HCT116 (cell line): ENCODE measurements around the gene HUNK. TPM values are rescaled to one million over a fixed set of nuclear protein-coding genes. Genes with fewer than 3 reads are reported as not detected.

ENCODE experiments used
- ATAC-seq: fragments of 200-7000 bp; cut with Tn5 transposase; 2 replicates; pipeline ENCODE4 v1.9.1; 2020; ENCODE audit warnings: mild to moderate bottlenecking, moderate library complexity
- BruUV-seq: library from RNA; stranded (reverse); fragments of 400-500 nt; replicated peaks from 2 replicates; lab custom pipeline; 2021; lab: Mats Ljungman, UMichigan
- CTCF ChIA-PET: fragments of 300-600 bp; sonication (Branson Sonifier 250); formaldehyde crosslinking; loops from one replicate; lab custom pipeline; 2021; ENCODE audit warnings: antibody characterized with exemption; lab: Charles Lee
- POLR2A ChIA-PET: fragments of 300-600, 350-600 bp; sonication (Branson Sonifier 250); formaldehyde crosslinking; loops from one replicate; lab custom pipeline; 2021; ENCODE audit warnings: antibody characterized with exemption; lab: Charles Lee
- RAD21 ChIA-PET, 2 experiments: fragments of 300-600 bp; sonication (Branson Sonifier 250); formaldehyde crosslinking; loops; one replicate each; lab custom pipeline; 2023; ENCODE audit warnings: low total read pairs in 2 of 2; ENCODE audit not compliant: uncharacterized antibody in 2 of 2, unreplicated experiment in 2 of 2, low non-redundant PET in 1 of 2; lab: Charles Lee
- DNase-seq: peaks from one replicate; pipeline ENCODE4 v3.0.0-alpha.2; 2010; ENCODE audit warnings: low read depth, low spot score
- H2AFZ ChIP-seq: fragments of 200-600 bp; shearing (Covaris generic), sonication (generic); 2 replicates; pipeline ENCODE4 v1.6.1; 2017; ENCODE audit warnings: low read depth, mixed run types, mixed read lengths, antibody characterized with exemption, low read length; ENCODE audit not compliant: poor library complexity, severe bottlenecking
- H3K27ac ChIP-seq: 2 replicates; pipeline ENCODE4 v1.5.1; 2012; ENCODE audit warnings: low read depth, low read length
- H3K27me3 ChIP-seq: fragments of 200-600 bp; sonication (generic); 2 replicates; pipeline ENCODE4 v1.6.1; 2016; ENCODE audit warnings: mixed run types, low read length, mixed read lengths; ENCODE audit not compliant: insufficient read depth
- H3K36me3 ChIP-seq, 2 experiments: fragments of 200-500 bp in 1 of 2; fragments of 200-600 bp in 1 of 2; sonication (Bioruptor generic) in 1 of 2; sonication (generic) in 1 of 2; 2 replicates each; pipeline versions ENCODE4 v1.5.1 to v1.6.1; 2014 to 2016; ENCODE audit warnings: low read length in 2 of 2, inconsistent platforms in 1 of 2, mixed read lengths in 1 of 2, mixed run types in 1 of 2; ENCODE audit not compliant: insufficient read depth in 2 of 2, control insufficient read depth in 1 of 2
- H3K4me1 ChIP-seq, 2 experiments: fragments of 200-600 bp in 1 of 2; sonication (generic) in 1 of 2; 2 replicates each; pipeline versions ENCODE4 v1.5.1 to v1.6.1; 2012 to 2017; ENCODE audit warnings: low read length in 2 of 2, inconsistent platforms in 1 of 2, mild to moderate bottlenecking in 1 of 2, mixed read lengths in 1 of 2, mixed run types in 1 of 2, moderate library complexity in 1 of 2; ENCODE audit not compliant: insufficient read depth in 2 of 2, control insufficient read depth in 1 of 2
- H3K4me2 ChIP-seq: fragments of 200-600 bp; sonication (generic); 2 replicates; pipeline ENCODE4 v1.6.1; 2017; ENCODE audit warnings: mixed run types, low read length, mixed read lengths
- H3K4me3 ChIP-seq, 2 experiments: fragments of 200-600 bp in 1 of 2; sonication (generic) in 1 of 2; replicated peaks in 1 of 2; 2 replicates each; pipeline ENCODE4 v1.5.1; 2011 to 2016; ENCODE audit warnings: low read length in 2 of 2, control low read depth in 1 of 2, low read depth in 1 of 2, mild to moderate bottlenecking in 1 of 2, mixed read lengths in 1 of 2, mixed run types in 1 of 2
- H3K79me2 ChIP-seq: fragments of 200-600 bp; sonication (generic); 2 replicates; pipeline ENCODE4 v1.6.1; 2017; ENCODE audit warnings: mild to moderate bottlenecking, mixed run types, low read length, moderate library complexity, mixed read lengths; ENCODE audit not compliant: insufficient read depth
- H3K9ac ChIP-seq: fragments of 200-600 bp; sonication (generic); 2 replicates; pipeline ENCODE4 v1.6.1; 2016; ENCODE audit warnings: low read length, mixed read lengths
- H3K9me2 ChIP-seq: fragments of 200-600 bp; sonication (generic), shearing (Covaris generic); 2 replicates; pipeline ENCODE4 v1.6.1; 2017; ENCODE audit warnings: mixed run types, mild to moderate bottlenecking, moderate library complexity; ENCODE audit not compliant: insufficient read depth
- H3K9me3 ChIP-seq, 2 experiments: fragments of 200-500 bp in 1 of 2; fragments of 200-600 bp in 1 of 2; sonication (Bioruptor generic) in 1 of 2; sonication (generic) in 1 of 2; 2 replicates each; pipeline ENCODE4 v1.6.1; 2014 to 2017; ENCODE audit warnings: low read length in 2 of 2, mixed read lengths in 2 of 2, inconsistent platforms in 1 of 2, low read depth in 1 of 2, mild to moderate bottlenecking in 1 of 2, mixed run types in 1 of 2, moderate library complexity in 1 of 2; ENCODE audit not compliant: control insufficient read depth in 1 of 2, insufficient read depth in 1 of 2
- H4K20me1 ChIP-seq: fragments of 200-600 bp; sonication (generic), shearing (Covaris generic); 2 replicates; pipeline ENCODE4 v1.6.1; 2017; ENCODE audit warnings: mixed run types, mild to moderate bottlenecking, moderate library complexity; ENCODE audit not compliant: insufficient read depth
- ATF3 ChIP-seq: IDR thresholded peaks from 2 replicates; pipeline ENCODE4 v1.6.1; 2012
- CBX3 ChIP-seq: IDR thresholded peaks from 2 replicates; pipeline ENCODE4 v1.6.1; 2012; ENCODE audit warnings: low read depth
- CEBPB ChIP-seq: IDR thresholded peaks from 2 replicates; pipeline ENCODE4 v1.6.1; 2012; ENCODE audit warnings: low read depth
- EZH2phosphoT487 ChIP-seq: fragments of 200-600 bp; IDR thresholded peaks from 2 replicates; pipeline ENCODE4 v1.6.1; 2018; ENCODE audit warnings: antibody characterized with exemption, borderline replicate concordance
- RAD21 ChIP-seq: IDR thresholded peaks from 2 replicates; pipeline ENCODE4 v1.6.1; 2012; ENCODE audit warnings: low read depth, mild to moderate bottlenecking
- SIN3A ChIP-seq: IDR thresholded peaks from 2 replicates; pipeline ENCODE4 v1.6.1; 2012; ENCODE audit warnings: low read depth
- SP1 ChIP-seq: IDR thresholded peaks from 2 replicates; pipeline ENCODE4 v1.6.1; 2012; ENCODE audit warnings: low read depth
- SRF ChIP-seq: IDR thresholded peaks from 2 replicates; pipeline ENCODE4 v1.6.1; 2012; ENCODE audit warnings: low read depth
- ZNF274 ChIP-seq: fragments of 200-500 bp; sonication (Bioruptor generic); IDR thresholded peaks from 2 replicates; pipeline ENCODE4 v1.6.1; 2014; ENCODE audit warnings: mild to moderate bottlenecking, low read depth, low read length, inconsistent platforms
- intact Hi-C: fragments of 100-400 bp; cut with micrococcal nuclease; formaldehyde crosslinking; loops from 2 replicates; pipeline ENCODE4 v1.10.0; 2022
- total RNA-seq: library from RNA; stranded (reverse); gene quantifications from one replicate; pipeline ENCODE4 v1.2.1, GENCODE V29; 2021; ENCODE audit not compliant: unreplicated experiment

HUNK gene
- total RNA-seq, 1 experiment from 2014 or later: not detected

DNA sequence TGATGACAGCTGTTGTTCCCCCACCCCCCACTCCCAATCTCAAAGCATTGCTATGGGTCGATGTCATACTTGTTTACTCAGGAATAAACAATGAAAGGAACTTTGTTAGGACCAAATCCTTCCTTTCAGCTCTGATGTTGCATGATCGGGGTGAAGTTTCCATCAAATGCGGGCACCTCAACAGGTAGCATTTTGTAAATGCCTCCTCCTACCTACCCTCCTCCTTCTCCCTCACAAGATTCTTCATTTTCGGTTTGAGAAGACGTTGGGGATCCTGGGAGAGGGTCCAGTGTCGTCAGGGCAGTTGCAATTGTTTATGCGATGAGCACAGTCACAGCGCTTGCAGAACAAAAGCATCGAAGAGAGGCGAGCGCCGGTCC lies 758 bp upstream of the HUNK start:
- intact Hi-C loops: no loop called here
- BruUV-seq: no TSS peak
- DNase-seq (no peak), ATAC-seq (no peak)
- H3K9me3 ChIP-seq: no peaks in the 10 kb centered on the region
- no peaks in the 10 kb centered on the region for H3K36me3 ChIP-seq
- H2AFZ ChIP-seq: no peak overlapping the region
- ChIA-PET POLR2A (no interaction called here), RAD21 (no interaction called here), CTCF (no interaction called here)
- H3K27me3 ChIP-seq: peaks cover 30% of the 10 kb centered on the region
- H4K20me1 ChIP-seq: no peaks in the 10 kb centered on the region
- H3K4me3 ChIP-seq: no peak overlapping the region
- H3K4me2 ChIP-seq: no peak overlapping the region
- no peaks in the 10 kb centered on the region for H3K79me2 ChIP-seq
- no peak overlapping the region for H3K27ac ChIP-seq
- no peak for TF ChIP-seq SIN3A
- no peak for TF ChIP-seq CBX3
- no peak for TF ChIP-seq ATF3
- no peak for TF ChIP-seq SRF
- no peak for TF ChIP-seq ZNF274
- TF ChIP-seq EZH2phosphoT487: no peak
- TF ChIP-seq CEBPB: no peak
- no peak for TF ChIP-seq RAD21
- H3K9ac ChIP-seq: no peak overlapping the region
- no peaks in the 10 kb centered on the region for H3K4me1 ChIP-seq
- no peaks in the 10 kb centered on the region for H3K9me2 ChIP-seq

GRCh38 chr21:31873275-31873695 lies 465 bp downstream of the HUNK start:
- Histone ChIP-seq H3K9ac (no peak overlapping the region), H2AFZ (no peak overlapping the region), H3K27ac (no peak overlapping the region), H3K36me3 (no peaks in the 10 kb centered on the region), H3K27me3 (peaks cover 34% of the 10 kb centered on the region), H3K4me2 (no peak overlapping the region), H4K20me1 (no peaks in the 10 kb centered on the region), H3K4me3 (no peak overlapping the region), H3K9me3 (no peaks in the 10 kb centered on the region), H3K9me2 (no peaks in the 10 kb centered on the region), H3K79me2 (no peaks in the 10 kb centered on the region), H3K4me1 (no peaks in the 10 kb centered on the region)
- RAD21 ChIA-PET: no interaction called here
- ATAC-seq (no peak), DNase-seq (no peak)
- intact Hi-C loops: no loop called here
- CTCF ChIA-PET: no interaction called here
- POLR2A ChIA-PET: no interaction called here
- BruUV-seq: no TSS peak
- no peak for TF ChIP-seq SP1
- TF ChIP-seq, all 23 proteins: peak for 0
